DND-41 (cell line): ENCODE measurements around the gene PSD.
A peak's percentile ranks its signal among the peaks of the same experiment; 100 is the strongest.

ENCODE experiments used
- ATAC-seq: fragments of 200-7000 bp; cut with Tn5 transposase; 3 replicates; pipeline ENCODE4 v1.9.1; 2021; ENCODE audit warnings: low read depth; ENCODE audit not compliant: insufficient read depth
- DNase-seq: peaks from one replicate; pipeline ENCODE4 v3.0.0-alpha.2; 2020
- H2AFZ ChIP-seq: 2 replicates; pipeline ENCODE4 v1.6.0; 2012; ENCODE audit warnings: low read depth, low read length
- H3K27ac ChIP-seq: 2 replicates; pipeline ENCODE4 v1.5.1; 2012; ENCODE audit warnings: low read length, inconsistent platforms
- H3K27me3 ChIP-seq: fragments of 200-600 bp; sonication (generic); 2 replicates; pipeline ENCODE4 v1.6.0; 2012; ENCODE audit warnings: low read length, mild to moderate bottlenecking, inconsistent platforms; ENCODE audit not compliant: insufficient read depth, poor library complexity
- H3K36me3 ChIP-seq: 2 replicates; pipeline ENCODE4 v1.5.1; 2012; ENCODE audit warnings: low read length, inconsistent platforms; ENCODE audit not compliant: insufficient read depth
- H3K4me1 ChIP-seq: 2 replicates; pipeline ENCODE4 v1.5.1; 2012; ENCODE audit warnings: mild to moderate bottlenecking, low read length; ENCODE audit not compliant: insufficient read depth
- H3K4me2 ChIP-seq: 2 replicates; pipeline ENCODE4 v1.6.0; 2012; ENCODE audit warnings: mild to moderate bottlenecking, moderate library complexity, low read length, inconsistent platforms; ENCODE audit not compliant: insufficient read depth
- H3K4me3 ChIP-seq, 2 experiments: fragments of 200-600 bp in 1 of 2; shearing (Covaris generic) in 1 of 2; 2 replicates each; pipeline ENCODE4 v1.5.1; 2012 to 2016; ENCODE audit warnings: inconsistent platforms in 2 of 2, low read length in 2 of 2, mild to moderate bottlenecking in 2 of 2, low read depth in 1 of 2, moderate library complexity in 1 of 2
- H3K79me2 ChIP-seq: 2 replicates; pipeline ENCODE4 v1.6.0; 2012; ENCODE audit warnings: low read length, inconsistent platforms; ENCODE audit not compliant: insufficient read depth
- H3K9ac ChIP-seq: 2 replicates; pipeline ENCODE4 v1.6.0; 2012; ENCODE audit warnings: low read depth, mild to moderate bottlenecking, inconsistent platforms, low read length, moderate library complexity
- H3K9me3 ChIP-seq: 2 replicates; pipeline ENCODE4 v1.5.1; 2012; ENCODE audit warnings: low read length, moderate library complexity, mild to moderate bottlenecking, inconsistent platforms; ENCODE audit not compliant: insufficient read depth, severe bottlenecking
- H4K20me1 ChIP-seq: 2 replicates; pipeline ENCODE4 v1.6.0; 2012; ENCODE audit warnings: low read length; ENCODE audit not compliant: insufficient read depth
- EZH2 ChIP-seq: IDR thresholded peaks from 3 replicates; pipeline ENCODE4 v1.6.1; 2012; ENCODE audit warnings: borderline replicate concordance, low read depth, mild to moderate bottlenecking, moderate library complexity, low read length, inconsistent platforms; ENCODE audit not compliant: severe bottlenecking
- TF ChIP-seq, protein P1 (sequence below): IDR thresholded peaks from 2 replicates; pipeline ENCODE4 v1.5.1; 2012; ENCODE audit warnings: borderline replicate concordance, low read length, moderate library complexity, mild to moderate bottlenecking; ENCODE audit not compliant: poor library complexity, severe bottlenecking; ENCODE audit errors: extremely low read depth

Gene PSD

DNA sequence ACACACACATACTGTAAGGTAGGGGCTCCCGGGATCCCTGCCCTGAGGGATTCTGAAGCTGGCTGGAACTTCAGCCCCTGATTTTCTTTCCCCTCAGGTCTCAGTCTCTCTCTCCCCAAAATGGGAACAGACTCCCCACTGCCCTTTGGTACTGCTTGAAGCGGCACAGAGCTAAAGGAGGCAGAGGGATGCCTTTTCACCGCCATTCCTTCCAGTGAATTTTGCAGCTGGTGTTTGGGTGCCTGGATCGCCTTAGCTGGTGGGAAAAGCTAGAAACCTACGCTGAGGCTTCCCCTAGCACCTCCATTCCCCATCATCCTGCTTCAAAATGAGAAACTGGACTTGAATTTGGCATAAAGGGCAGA lies 16.5 kb upstream of the PSD start:
- H3K9ac ChIP-seq = peak overlapping the region; percentile 56
- TF ChIP-seq, protein P1, sequence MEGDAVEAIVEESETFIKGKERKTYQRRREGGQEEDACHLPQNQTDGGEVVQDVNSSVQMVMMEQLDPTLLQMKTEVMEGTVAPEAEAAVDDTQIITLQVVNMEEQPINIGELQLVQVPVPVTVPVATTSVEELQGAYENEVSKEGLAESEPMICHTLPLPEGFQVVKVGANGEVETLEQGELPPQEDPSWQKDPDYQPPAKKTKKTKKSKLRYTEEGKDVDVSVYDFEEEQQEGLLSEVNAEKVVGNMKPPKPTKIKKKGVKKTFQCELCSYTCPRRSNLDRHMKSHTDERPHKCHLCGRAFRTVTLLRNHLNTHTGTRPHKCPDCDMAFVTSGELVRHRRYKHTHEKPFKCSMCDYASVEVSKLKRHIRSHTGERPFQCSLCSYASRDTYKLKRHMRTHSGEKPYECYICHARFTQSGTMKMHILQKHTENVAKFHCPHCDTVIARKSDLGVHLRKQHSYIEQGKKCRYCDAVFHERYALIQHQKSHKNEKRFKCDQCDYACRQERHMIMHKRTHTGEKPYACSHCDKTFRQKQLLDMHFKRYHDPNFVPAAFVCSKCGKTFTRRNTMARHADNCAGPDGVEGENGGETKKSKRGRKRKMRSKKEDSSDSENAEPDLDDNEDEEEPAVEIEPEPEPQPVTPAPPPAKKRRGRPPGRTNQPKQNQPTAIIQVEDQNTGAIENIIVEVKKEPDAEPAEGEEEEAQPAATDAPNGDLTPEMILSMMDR = no peak
- TF ChIP-seq EZH2 = no peak
- no peak for ATAC-seq
- no peaks in the 10 kb centered on the region for H3K9me3 ChIP-seq
- DNase-seq = no peak
- H3K4me1 ChIP-seq = peaks cover 55% of the 10 kb centered on the region
- H2AFZ ChIP-seq = peak overlapping the region; percentile 80
- peak overlapping the region; percentile 82 for H3K27ac ChIP-seq
- H3K4me2 ChIP-seq = peak overlapping the region; percentile 77
- H3K27me3 ChIP-seq = no peaks in the 10 kb centered on the region
- peaks cover 3% of the 10 kb centered on the region for H3K36me3 ChIP-seq
- H4K20me1 ChIP-seq = no peaks in the 10 kb centered on the region
- peak overlapping the region in 1 of 2 experiments; percentile 60; a peak in 2 of 4 replicates for H3K4me3 ChIP-seq
- peaks cover 25% of the 10 kb centered on the region for H3K79me2 ChIP-seq

DNA sequence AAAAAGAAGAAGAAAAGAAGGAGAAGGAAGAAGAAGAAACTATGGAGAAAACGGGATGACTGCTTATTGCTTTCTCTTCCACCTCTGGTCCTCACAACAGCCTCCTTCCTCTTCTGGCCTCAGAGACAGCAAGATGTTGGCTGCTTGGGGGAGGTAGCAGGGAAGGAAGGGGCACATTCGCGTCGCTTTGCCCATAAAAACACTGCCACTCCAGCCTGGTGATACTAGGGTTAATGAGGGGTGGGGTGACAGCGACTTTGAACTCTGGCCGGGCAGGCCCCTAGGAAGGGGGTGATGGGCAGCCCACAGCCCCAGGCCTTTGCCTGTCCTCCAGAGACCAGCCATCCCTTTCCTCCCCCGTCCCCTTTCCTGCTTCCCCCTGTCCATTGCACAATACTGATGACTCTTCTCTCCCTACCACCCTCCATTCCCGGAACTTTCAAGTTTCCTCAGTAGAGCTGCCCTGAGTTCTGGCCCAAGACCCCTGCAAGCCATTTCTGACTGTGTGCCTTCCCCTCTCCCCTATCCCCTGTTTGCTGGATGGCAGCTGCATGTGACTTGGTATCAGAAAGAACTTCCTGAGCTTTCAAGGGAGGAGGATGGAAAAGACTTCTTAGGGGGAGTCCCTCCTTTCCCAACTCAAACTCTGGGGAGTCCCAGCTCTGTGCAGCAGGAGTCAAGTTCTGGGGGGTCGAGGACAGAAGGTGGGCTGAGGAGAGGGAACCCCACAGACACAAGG lies 16.0 kb upstream of the PSD start:
- ATAC-seq (no peak), DNase-seq (no peak)
- H3K4me1 ChIP-seq = peaks cover 55% of the 10 kb centered on the region
- H3K79me2 ChIP-seq = peaks cover 25% of the 10 kb centered on the region
- peaks cover 3% of the 10 kb centered on the region for H3K36me3 ChIP-seq
- H3K4me3 ChIP-seq = peak overlapping the region in 1 of 2 experiments; percentile 60; a peak in 2 of 4 replicates
- H3K9ac ChIP-seq = peak overlapping the region; percentile 56
- H2AFZ ChIP-seq = peak overlapping the region; percentile 80
- no peaks in the 10 kb centered on the region for H4K20me1 ChIP-seq
- peak overlapping the region; percentile 82 for H3K27ac ChIP-seq
- no peaks in the 10 kb centered on the region for H3K9me3 ChIP-seq
- TF ChIP-seq, protein P1 = no peak
- no peak for TF ChIP-seq EZH2
- H3K4me2 ChIP-seq = peak overlapping the region; percentile 77
- no peaks in the 10 kb centered on the region for H3K27me3 ChIP-seq

DNA sequence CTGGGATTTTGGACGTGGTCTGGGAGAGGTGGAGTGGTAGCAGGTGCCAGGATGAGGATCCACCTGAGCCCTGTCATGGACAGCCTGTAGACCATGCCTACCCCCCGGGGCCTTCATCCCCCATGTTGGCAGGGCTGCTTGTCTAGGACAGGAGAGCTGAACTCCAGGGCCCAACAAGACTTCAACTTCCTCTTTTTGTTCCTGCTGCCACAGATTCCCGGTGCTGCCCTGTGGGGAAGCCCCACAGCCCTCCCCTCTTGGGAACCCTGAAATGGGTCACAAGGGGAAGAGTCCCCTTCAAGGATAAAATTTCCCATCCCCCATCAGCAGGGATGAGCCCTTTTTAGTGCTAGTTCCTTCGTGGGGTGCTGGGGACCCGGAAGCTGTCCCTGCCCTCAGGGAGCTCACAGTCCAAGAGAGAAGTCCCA lies 15.0 kb upstream of the PSD start:
- H3K36me3 ChIP-seq = peaks cover 3% of the 10 kb centered on the region
- H3K4me2 ChIP-seq = no peak overlapping the region
- no peak overlapping the region for H3K4me3 ChIP-seq
- peaks cover 55% of the 10 kb centered on the region for H3K4me1 ChIP-seq
- DNase-seq (no peak), ATAC-seq (no peak)
- H3K9ac ChIP-seq = no peak overlapping the region
- no peak overlapping the region for H3K27ac ChIP-seq
- TF ChIP-seq EZH2 = no peak
- TF ChIP-seq, protein P1 = no peak
- H2AFZ ChIP-seq = no peak overlapping the region
- no peaks in the 10 kb centered on the region for H4K20me1 ChIP-seq
- H3K27me3 ChIP-seq = no peaks in the 10 kb centered on the region
- H3K9me3 ChIP-seq = no peaks in the 10 kb centered on the region
- peaks cover 25% of the 10 kb centered on the region for H3K79me2 ChIP-seq
